GM06990 (cell line): ENCODE data around the gene VWA3B.
A peak's percentile ranks its signal among the peaks of the same experiment; 100 is the strongest.

ENCODE experiments used
- DNase-seq: peaks from one replicate; pipeline ENCODE4 v3.0.0-alpha.2; 2011; ENCODE audit not compliant: insufficient read length; ENCODE audit errors: extremely low read depth
- H3K27me3 ChIP-seq: replicated peaks from 2 replicates; pipeline ENCODE4 v1.6.0; 2011; ENCODE audit warnings: low read length; ENCODE audit not compliant: control insufficient read depth, insufficient read depth
- H3K36me3 ChIP-seq: 2 replicates; pipeline ENCODE4 v1.5.1; 2011; ENCODE audit warnings: low read length; ENCODE audit not compliant: control insufficient read depth, insufficient read depth
- H3K4me3 ChIP-seq: replicated peaks from 2 replicates; pipeline ENCODE4 v1.5.1; 2011; ENCODE audit warnings: low read depth, mild to moderate bottlenecking, control low read depth, low read length
- TF ChIP-seq, protein P1 (sequence below): IDR thresholded peaks from 2 replicates; pipeline ENCODE4 v1.5.1; 2011; ENCODE audit warnings: low read length, control low read depth, mild to moderate bottlenecking, inconsistent platforms; ENCODE audit not compliant: insufficient read depth, poor library complexity, severe bottlenecking

VWA3B gene

DNA sequence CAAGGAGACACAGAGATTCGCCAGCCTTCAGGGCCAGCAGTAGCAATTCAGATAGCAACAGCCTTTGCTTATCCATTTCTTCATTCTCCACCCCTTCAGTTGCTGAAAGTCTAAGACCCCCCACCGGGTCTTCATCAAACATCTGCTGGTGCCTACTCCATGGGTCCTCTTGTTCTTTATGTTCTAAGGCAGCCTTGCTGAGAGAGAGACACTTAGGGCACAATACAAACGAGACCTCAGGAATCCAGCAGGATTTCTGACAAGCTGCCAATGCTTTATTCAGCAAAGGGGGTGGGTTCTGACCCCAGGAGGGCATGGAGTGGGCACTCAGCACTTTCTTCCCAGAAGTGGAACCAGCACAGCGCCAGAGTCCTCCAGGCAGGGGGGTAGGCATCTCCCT, 223.0 kb downstream of the VWA3B start:
- H3K27me3 ChIP-seq = peaks cover 1% of the 10 kb centered on the region
- H3K36me3 ChIP-seq = no peaks in the 10 kb centered on the region
- no peak for DNase-seq
- TF ChIP-seq, protein P1, sequence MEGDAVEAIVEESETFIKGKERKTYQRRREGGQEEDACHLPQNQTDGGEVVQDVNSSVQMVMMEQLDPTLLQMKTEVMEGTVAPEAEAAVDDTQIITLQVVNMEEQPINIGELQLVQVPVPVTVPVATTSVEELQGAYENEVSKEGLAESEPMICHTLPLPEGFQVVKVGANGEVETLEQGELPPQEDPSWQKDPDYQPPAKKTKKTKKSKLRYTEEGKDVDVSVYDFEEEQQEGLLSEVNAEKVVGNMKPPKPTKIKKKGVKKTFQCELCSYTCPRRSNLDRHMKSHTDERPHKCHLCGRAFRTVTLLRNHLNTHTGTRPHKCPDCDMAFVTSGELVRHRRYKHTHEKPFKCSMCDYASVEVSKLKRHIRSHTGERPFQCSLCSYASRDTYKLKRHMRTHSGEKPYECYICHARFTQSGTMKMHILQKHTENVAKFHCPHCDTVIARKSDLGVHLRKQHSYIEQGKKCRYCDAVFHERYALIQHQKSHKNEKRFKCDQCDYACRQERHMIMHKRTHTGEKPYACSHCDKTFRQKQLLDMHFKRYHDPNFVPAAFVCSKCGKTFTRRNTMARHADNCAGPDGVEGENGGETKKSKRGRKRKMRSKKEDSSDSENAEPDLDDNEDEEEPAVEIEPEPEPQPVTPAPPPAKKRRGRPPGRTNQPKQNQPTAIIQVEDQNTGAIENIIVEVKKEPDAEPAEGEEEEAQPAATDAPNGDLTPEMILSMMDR = no peak
- H3K4me3 ChIP-seq = no peak overlapping the region

DNA sequence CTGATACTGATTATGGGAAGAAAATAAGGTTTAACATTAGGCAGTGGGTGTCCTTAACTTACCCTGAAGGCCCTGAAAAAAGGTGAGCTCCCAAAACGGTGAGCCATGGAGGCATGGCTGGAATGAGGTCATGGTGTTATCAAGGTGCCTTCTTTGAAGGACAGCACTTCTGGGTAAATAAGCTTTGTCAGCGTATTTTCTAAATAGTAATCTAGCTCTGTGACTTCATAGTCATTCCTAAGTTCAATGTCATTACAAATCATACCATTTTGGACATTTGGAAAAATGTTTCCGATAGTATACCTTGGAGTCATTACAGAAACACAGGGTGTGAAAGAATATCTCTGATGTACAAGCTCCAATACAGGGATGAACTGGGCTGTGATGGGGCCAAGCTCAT, 224.1 kb downstream of the VWA3B start:
- no peak overlapping the region for H3K4me3 ChIP-seq
- H3K36me3 ChIP-seq = no peaks in the 10 kb centered on the region
- peaks cover 1% of the 10 kb centered on the region for H3K27me3 ChIP-seq
- TF ChIP-seq, protein P1 = no peak
- no peak for DNase-seq

DNA sequence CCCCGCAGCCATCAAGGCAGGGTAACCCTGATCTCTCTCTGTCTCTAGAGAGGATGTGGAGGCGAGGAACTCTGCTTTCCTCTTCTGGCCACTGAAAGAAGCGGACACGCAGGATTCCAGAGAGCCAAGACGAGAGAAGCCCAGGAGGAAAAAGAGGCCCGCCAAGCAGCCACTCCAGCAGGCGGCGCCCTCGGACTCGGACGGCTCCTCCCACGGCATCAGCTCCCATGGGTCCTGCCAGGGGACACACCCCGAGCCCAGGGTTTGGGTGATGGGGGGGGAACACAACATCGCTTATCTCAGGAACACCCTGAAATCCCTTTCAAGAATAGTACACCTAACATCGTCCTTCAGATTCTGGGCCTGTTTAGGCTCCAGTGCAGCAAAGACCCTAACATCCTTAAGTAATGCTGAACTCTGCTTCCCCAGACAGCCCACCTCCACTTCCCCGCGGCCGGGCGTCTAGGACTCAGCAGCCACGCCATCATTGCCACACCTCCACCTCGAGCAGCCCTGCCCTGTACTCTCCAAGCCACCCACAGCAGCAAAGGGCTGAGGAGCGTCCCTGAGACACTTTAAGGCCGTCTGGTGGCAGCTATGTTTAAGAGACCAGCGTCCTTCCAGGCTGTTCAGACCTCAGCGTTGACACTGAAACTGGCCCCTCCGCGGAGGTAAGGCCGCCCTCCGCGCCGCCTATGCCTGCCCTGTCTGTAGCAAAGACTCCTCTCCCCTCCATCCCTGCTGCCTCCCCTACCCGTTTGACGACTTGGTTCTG, 225.0 kb downstream of the VWA3B start:
- Histone ChIP-seq H3K36me3 (no peaks in the 10 kb centered on the region), H3K27me3 (peaks cover 1% of the 10 kb centered on the region), H3K4me3 (no peak overlapping the region)
- DNase-seq = no peak
- TF ChIP-seq, protein P1 = peak; percentile 36

DNA sequence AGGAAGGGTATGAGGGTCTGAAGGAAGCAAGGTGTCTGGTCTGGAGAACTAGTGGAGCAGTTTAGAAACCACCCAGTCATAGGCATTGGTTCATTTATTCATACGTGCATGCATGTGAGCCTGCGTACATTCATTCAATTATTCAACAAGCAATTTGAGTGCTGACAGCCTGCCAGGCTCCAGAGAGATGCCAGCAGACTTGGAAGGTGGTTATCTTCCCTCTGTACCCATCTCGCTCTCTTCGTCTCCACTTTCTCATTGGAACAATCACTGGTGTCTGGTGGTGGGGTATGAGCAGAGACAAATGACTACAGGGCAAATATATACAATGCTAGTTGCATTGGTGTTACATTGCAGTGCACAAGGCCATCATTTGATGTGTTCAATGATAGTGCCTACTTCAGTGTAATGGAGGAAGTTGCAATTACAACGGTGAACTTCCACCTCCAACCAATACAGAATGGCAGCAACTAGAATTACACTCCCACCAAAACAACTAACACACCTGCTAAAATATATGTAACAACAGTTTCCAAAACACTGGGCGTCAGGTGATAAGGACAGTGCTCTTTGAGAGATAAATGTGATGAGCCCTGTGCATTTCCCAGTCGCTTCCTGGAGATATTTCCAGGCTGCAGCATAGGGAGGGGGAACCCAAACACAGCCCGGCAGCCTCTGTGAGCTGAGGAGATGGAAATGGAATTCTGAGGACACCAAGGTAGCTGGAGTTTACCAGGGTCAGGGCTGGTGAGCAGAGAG, 226.7 kb downstream of the VWA3B start:
- DNase-seq = no peak
- Histone ChIP-seq H3K4me3 (no peak overlapping the region), H3K36me3 (no peaks in the 10 kb centered on the region), H3K27me3 (peaks cover 1% of the 10 kb centered on the region)
- TF ChIP-seq, protein P1 = no peak

DNA sequence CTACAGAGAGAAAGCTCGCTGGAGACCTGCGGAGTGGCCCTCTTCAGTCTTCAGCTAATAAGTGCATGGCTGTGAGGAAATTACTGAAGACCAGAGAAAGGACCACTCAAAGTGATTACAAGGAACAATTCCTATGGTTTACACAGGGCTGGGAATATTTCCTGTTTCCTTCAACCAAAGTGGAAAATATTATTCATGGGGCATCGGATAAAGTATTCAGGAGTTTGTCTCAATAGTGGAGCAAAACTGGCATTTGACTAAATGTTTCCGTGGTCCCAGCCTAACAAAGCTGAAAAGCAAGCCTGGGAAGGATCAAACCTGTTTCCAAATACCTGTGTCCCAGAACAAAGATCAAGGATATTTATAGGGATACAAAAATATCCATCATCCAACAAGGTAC, 227.3 kb downstream of the VWA3B start:
- TF ChIP-seq, protein P1 = no peak

More for the DNA sequence above, 227.3 kb downstream of the VWA3B start:
- Histone ChIP-seq H3K27me3 (peaks cover 1% of the 10 kb centered on the region), H3K4me3 (no peak overlapping the region), H3K36me3 (no peaks in the 10 kb centered on the region)
- DNase-seq = no peak
